Endothelial cell (in vitro differentiated cells): ENCODE results near the gene SLC12A3. TPM values are rescaled to one million over a fixed set of nuclear protein-coding genes. Genes with fewer than 3 reads are reported as not detected.

Source experiments
- DNase-seq: peaks from one replicate; pipeline ENCODE4 v3.0.0; 2021; ENCODE audit warnings: low spot score
- H3K27ac Mint-ChIP-seq: one replicate; pipeline ENCODE4 v1.8.0; 2021; ENCODE audit warnings: mixed read lengths, inconsistent platforms; ENCODE audit not compliant: unreplicated experiment
- H3K27me3 Mint-ChIP-seq: one replicate; pipeline ENCODE4 v1.8.0; 2021; ENCODE audit warnings: mild to moderate bottlenecking, moderate library complexity, mixed read lengths, inconsistent platforms; ENCODE audit not compliant: unreplicated experiment
- H3K36me3 Mint-ChIP-seq: one replicate; pipeline ENCODE4 v1.8.0; 2021; ENCODE audit warnings: mild to moderate bottlenecking, low read depth, mixed read lengths, inconsistent platforms; ENCODE audit not compliant: unreplicated experiment
- H3K4me1 Mint-ChIP-seq: one replicate; pipeline ENCODE4 v1.8.0; 2021; ENCODE audit warnings: mild to moderate bottlenecking, mixed read lengths, inconsistent platforms; ENCODE audit not compliant: unreplicated experiment
- H3K4me3 Mint-ChIP-seq: one replicate; pipeline ENCODE4 v1.8.0; 2021; ENCODE audit warnings: mild to moderate bottlenecking, mixed read lengths, inconsistent platforms; ENCODE audit not compliant: unreplicated experiment
- H3K9me3 Mint-ChIP-seq: one replicate; pipeline ENCODE4 v1.8.0; 2021; ENCODE audit warnings: mixed read lengths, inconsistent platforms; ENCODE audit not compliant: unreplicated experiment
- CTCF ChIP-seq: fragments of 200-600 bp; sonication (generic); IDR thresholded peaks from one replicate; pipeline ENCODE4 v1.5.0; 2021; ENCODE audit warnings: antibody characterized with exemption; ENCODE audit not compliant: unreplicated experiment
- total RNA-seq: library from RNA; stranded (reverse); fragmentation: NEBNext Ultra II Directional; extraction: Animal tissue kit (Norgen Biotek cat#: 25700); gene quantifications from one replicate; pipeline ENCODE4 v1.2.1, GENCODE V29; 2021; ENCODE audit not compliant: unreplicated experiment

SLC12A3 gene
- total RNA-seq, 1 donor from 2014 or later = not detected

- TF ChIP-seq CTCF = no peak
- H3K36me3 Mint-ChIP-seq = peaks cover 2% of the 10 kb centered on the region
- H3K9me3 Mint-ChIP-seq = no peaks in the 10 kb centered on the region
- H3K4me1 Mint-ChIP-seq = no peaks in the 10 kb centered on the region
- H3K27me3 Mint-ChIP-seq = peaks cover 6% of the 10 kb centered on the region
- no peak for DNase-seq
- no peak overlapping the region for H3K4me3 Mint-ChIP-seq
- no peak overlapping the region for H3K27ac Mint-ChIP-seq
These were observed 27.7 kb downstream of the SLC12A3 start for GRCh38 chr16:56892705-56893104.

GRCh38 chr16:56894331-56894917, 29.4 kb downstream of the SLC12A3 start:
- H3K4me3 Mint-ChIP-seq = no peak overlapping the region
- no peaks in the 10 kb centered on the region for H3K36me3 Mint-ChIP-seq
- peaks cover 3% of the 10 kb centered on the region for H3K4me1 Mint-ChIP-seq
- no peak for DNase-seq
- TF ChIP-seq CTCF = no peak
- H3K9me3 Mint-ChIP-seq = no peaks in the 10 kb centered on the region
- H3K27ac Mint-ChIP-seq = no peak overlapping the region
- peaks cover 6% of the 10 kb centered on the region for H3K27me3 Mint-ChIP-seq

GRCh38 chr16:56895813-56896212, 30.8 kb downstream of the SLC12A3 start:
- peaks cover 10% of the 10 kb centered on the region for H3K4me1 Mint-ChIP-seq
- TF ChIP-seq CTCF = no peak

GRCh38 chr16:56896244-56896643, 31.2 kb downstream of the SLC12A3 start:
- Mint-ChIP-seq H3K27me3 (peaks cover 4% of the 10 kb centered on the region), H3K4me1 (peaks cover 10% of the 10 kb centered on the region), H3K27ac (no peak overlapping the region), H3K36me3 (no peaks in the 10 kb centered on the region), H3K4me3 (no peak overlapping the region), H3K9me3 (no peaks in the 10 kb centered on the region)
- TF ChIP-seq CTCF = no peak
- DNase-seq = no peak

More at GRCh38 chr16:56895813-56896212, 30.8 kb downstream of the SLC12A3 start:
- Mint-ChIP-seq H3K4me3 (no peak overlapping the region), H3K27me3 (peaks cover 6% of the 10 kb centered on the region), H3K27ac (no peak overlapping the region), H3K9me3 (no peaks in the 10 kb centered on the region), H3K36me3 (no peaks in the 10 kb centered on the region)
- DNase-seq = no peak

- H3K4me1 Mint-ChIP-seq = peaks cover 10% of the 10 kb centered on the region
- H3K27me3 Mint-ChIP-seq = peaks cover 5% of the 10 kb centered on the region
- H3K27ac Mint-ChIP-seq = no peak overlapping the region
- H3K36me3 Mint-ChIP-seq = no peaks in the 10 kb centered on the region
- H3K9me3 Mint-ChIP-seq = no peaks in the 10 kb centered on the region
- H3K4me3 Mint-ChIP-seq = no peak overlapping the region
- TF ChIP-seq CTCF = no peak
- no peak for DNase-seq
These were observed 32.2 kb downstream of the SLC12A3 start for GRCh38 chr16:56897026-56897799.
